Activated T-helper 17 cell treated with anti-CD3 and anti-CD28 coated beads, Interleukin-2, amount 50 U/mL, for 72 hours (primary cell): ENCODE results near the gene CFAP99. TPM values are rescaled to one million over a fixed set of nuclear protein-coding genes. Genes with fewer than 3 reads are reported as not detected.

Experiments
- ATAC-seq: fragments of 150-1000 bp; cut with Tn5 transposase; replicated peaks from 2 replicates; pipeline ENCODE4 v1.10.0; 2021; ENCODE audit warnings: mild to moderate bottlenecking, moderate library complexity
- H3K27ac Mint-ChIP-seq: one replicate; pipeline ENCODE4 v1.8.0; 2022; ENCODE audit warnings: mixed read lengths
- H3K27me3 Mint-ChIP-seq: one replicate; pipeline ENCODE4 v1.8.0; 2022; ENCODE audit warnings: mixed read lengths
- H3K36me3 Mint-ChIP-seq: one replicate; pipeline ENCODE4 v1.8.0; 2022; ENCODE audit warnings: low read depth, mild to moderate bottlenecking, mixed read lengths
- H3K4me1 Mint-ChIP-seq: one replicate; pipeline ENCODE4 v1.8.0; 2022; ENCODE audit warnings: mixed read lengths
- H3K4me3 Mint-ChIP-seq: one replicate; pipeline ENCODE4 v1.8.0; 2022; ENCODE audit warnings: mild to moderate bottlenecking, mixed read lengths
- H3K9me3 Mint-ChIP-seq: one replicate; pipeline ENCODE4 v1.8.0; 2022; ENCODE audit warnings: mixed read lengths
- total RNA-seq, 2 donors: library from RNA; stranded (reverse); gene quantifications; one replicate each; pipeline ENCODE4 v1.2.3, GENCODE V29; 2022

The CFAP99 gene
- total RNA-seq, 2 donors from 2014 or later, result 0.11 to 0.26 TPM

GRCh38 chr4:2412885-2413716 lies 5.7 kb upstream of the CFAP99 start:
- peak; percentile 80 for ATAC-seq
- H3K4me1 Mint-ChIP-seq, result peaks cover 40% of the 10 kb centered on the region
- peaks cover 9% of the 10 kb centered on the region for H3K36me3 Mint-ChIP-seq
- H3K9me3 Mint-ChIP-seq, result no peaks in the 10 kb centered on the region
- H3K27me3 Mint-ChIP-seq, result no peaks in the 10 kb centered on the region
- H3K4me3 Mint-ChIP-seq, result peak overlapping the region; percentile 82
- peak overlapping the region; percentile 96 for H3K27ac Mint-ChIP-seq

GRCh38 chr4:2413821-2414610 lies 4.7 kb upstream of the CFAP99 start:
- H3K4me3 Mint-ChIP-seq, result peak overlapping the region; percentile 82
- H3K4me1 Mint-ChIP-seq, result peaks cover 40% of the 10 kb centered on the region
- H3K36me3 Mint-ChIP-seq, result peaks cover 9% of the 10 kb centered on the region
- H3K27ac Mint-ChIP-seq, result peak overlapping the region; percentile 96
- ATAC-seq, result no peak
- no peaks in the 10 kb centered on the region for H3K27me3 Mint-ChIP-seq
- H3K9me3 Mint-ChIP-seq, result no peaks in the 10 kb centered on the region

GRCh38 chr4:2415213-2415612 lies 3.5 kb upstream of the CFAP99 start:
- H3K36me3 Mint-ChIP-seq, result peaks cover 9% of the 10 kb centered on the region
- no peak overlapping the region for H3K27ac Mint-ChIP-seq
- H3K27me3 Mint-ChIP-seq, result no peaks in the 10 kb centered on the region
- no peak for ATAC-seq
- H3K4me3 Mint-ChIP-seq, result peak overlapping the region; percentile 82
- peaks cover 48% of the 10 kb centered on the region for H3K4me1 Mint-ChIP-seq
- H3K9me3 Mint-ChIP-seq, result no peaks in the 10 kb centered on the region

- Mint-ChIP-seq H3K9me3 (no peaks in the 10 kb centered on the region), H3K4me1 (peaks cover 44% of the 10 kb centered on the region), H3K4me3 (peak overlapping the region; percentile 82), H3K27ac (peak overlapping the region; percentile 73), H3K27me3 (no peaks in the 10 kb centered on the region), H3K36me3 (peaks cover 9% of the 10 kb centered on the region)
- ATAC-seq, result no peak
These were observed 2.7 kb upstream of the CFAP99 start for GRCh38 chr4:2415881-2416563.

- ATAC-seq, result no peak
- H3K4me1 Mint-ChIP-seq, result peaks cover 39% of the 10 kb centered on the region
- no peaks in the 10 kb centered on the region for H3K9me3 Mint-ChIP-seq
- no peaks in the 10 kb centered on the region for H3K27me3 Mint-ChIP-seq
- H3K36me3 Mint-ChIP-seq, result peaks cover 9% of the 10 kb centered on the region
- H3K4me3 Mint-ChIP-seq, result peak overlapping the region; percentile 82
- peak overlapping the region; percentile 73 for H3K27ac Mint-ChIP-seq
These were observed 2.1 kb upstream of the CFAP99 start for GRCh38 chr4:2416564-2417225.

- no peaks in the 10 kb centered on the region for H3K27me3 Mint-ChIP-seq
- peaks cover 9% of the 10 kb centered on the region for H3K36me3 Mint-ChIP-seq
- H3K4me3 Mint-ChIP-seq, result peak overlapping the region; percentile 84
- H3K27ac Mint-ChIP-seq, result peak overlapping the region; percentile 58
- no peak for ATAC-seq
- H3K9me3 Mint-ChIP-seq, result no peaks in the 10 kb centered on the region
- H3K4me1 Mint-ChIP-seq, result peaks cover 36% of the 10 kb centered on the region
These were observed 1.5 kb upstream of the CFAP99 start for GRCh38 chr4:2417226-2417764.

- peak within 1 kb of the TSS; percentile 84 for H3K4me3 Mint-ChIP-seq
- H3K9me3 Mint-ChIP-seq, result no peaks in the 10 kb centered on the region
- no peak for ATAC-seq
- peaks cover 9% of the 10 kb centered on the region for H3K36me3 Mint-ChIP-seq
- no peaks in the 10 kb centered on the region for H3K27me3 Mint-ChIP-seq
- peak within 1 kb of the TSS; percentile 58 for H3K27ac Mint-ChIP-seq
- H3K4me1 Mint-ChIP-seq, result peaks cover 29% of the 10 kb centered on the region
These were observed 748 bp upstream of the CFAP99 start, which contains the start of gene ZFYVE28 for GRCh38 chr4:2417765-2418649. TSS of gene ZFYVE28 (minus strand) at chr4:2418645. CDS start at chr4:2418323, 322 bp downstream.

GRCh38 chr4:2419814-2420213 lies 1.1 kb downstream of the CFAP99 start:
- H3K27ac Mint-ChIP-seq, result peak overlapping the region; percentile 23
- H3K36me3 Mint-ChIP-seq, result peaks cover 9% of the 10 kb centered on the region
- no peak for ATAC-seq
- H3K9me3 Mint-ChIP-seq, result no peaks in the 10 kb centered on the region
- peak overlapping the region; percentile 76 for H3K4me3 Mint-ChIP-seq
- H3K27me3 Mint-ChIP-seq, result no peaks in the 10 kb centered on the region
- peaks cover 19% of the 10 kb centered on the region for H3K4me1 Mint-ChIP-seq

GRCh38 chr4:2421928-2422327 lies 3.2 kb downstream of the CFAP99 start:
- Mint-ChIP-seq H3K36me3 (peaks cover 4% of the 10 kb centered on the region), H3K27me3 (no peaks in the 10 kb centered on the region), H3K4me3 (no peak overlapping the region), H3K27ac (no peak overlapping the region), H3K4me1 (peaks cover 10% of the 10 kb centered on the region), H3K9me3 (no peaks in the 10 kb centered on the region)
- ATAC-seq, result no peak

- peaks cover 10% of the 10 kb centered on the region for H3K4me1 Mint-ChIP-seq
These were observed 4.3 kb downstream of the CFAP99 start for GRCh38 chr4:2423066-2423465.

GRCh38 chr4:2423695-2424094 lies 4.9 kb downstream of the CFAP99 start:
- H3K4me3 Mint-ChIP-seq, result no peak overlapping the region
- H3K36me3 Mint-ChIP-seq, result no peaks in the 10 kb centered on the region
- ATAC-seq, result no peak
- H3K27me3 Mint-ChIP-seq, result no peaks in the 10 kb centered on the region
- no peaks in the 10 kb centered on the region for H3K9me3 Mint-ChIP-seq
- H3K27ac Mint-ChIP-seq, result no peak overlapping the region
- peaks cover 10% of the 10 kb centered on the region for H3K4me1 Mint-ChIP-seq

More at GRCh38 chr4:2423066-2423465, 4.3 kb downstream of the CFAP99 start:
- no peak for ATAC-seq
- H3K27ac Mint-ChIP-seq, result no peak overlapping the region
- H3K4me3 Mint-ChIP-seq, result no peak overlapping the region
- no peaks in the 10 kb centered on the region for H3K27me3 Mint-ChIP-seq
- no peaks in the 10 kb centered on the region for H3K9me3 Mint-ChIP-seq
- no peaks in the 10 kb centered on the region for H3K36me3 Mint-ChIP-seq

- no peak overlapping the region for H3K27ac Mint-ChIP-seq
- H3K27me3 Mint-ChIP-seq, result no peaks in the 10 kb centered on the region
- no peak overlapping the region for H3K4me3 Mint-ChIP-seq
- no peaks in the 10 kb centered on the region for H3K9me3 Mint-ChIP-seq
- H3K4me1 Mint-ChIP-seq, result peaks cover 6% of the 10 kb centered on the region
- H3K36me3 Mint-ChIP-seq, result no peaks in the 10 kb centered on the region
- no peak for ATAC-seq
These were observed 5.8 kb downstream of the CFAP99 start for GRCh38 chr4:2424581-2424980.
